RWPE1 (cell line): ENCODE measurements around the gene BOD1L1.

ENCODE experiments used
- CTCF ChIA-PET: fragments of 350-600 bp; sonication (Branson Sonifier 250); formaldehyde crosslinking; extraction: SDS; loops from one replicate; lab custom pipeline; 2021; lab: Yijun Ruan, JAX
- POLR2A ChIA-PET: fragments of 400-600 bp; formaldehyde crosslinking; extraction: SDS; loops from one replicate; lab custom pipeline; 2020; ENCODE audit warnings: antibody characterized with exemption; ENCODE audit not compliant: low non-redundant PET; lab: Yijun Ruan, JAX
- DNase-seq: peaks from one replicate; pipeline ENCODE4 v3.0.0; 2012; ENCODE audit warnings: low spot score
- H3K27ac ChIP-seq: fragments of 450-650 bp; 2 replicates; pipeline ENCODE4 v1.5.1; 2017
- TF ChIP-seq, protein P1 (sequence below): fragments of 450-650 bp; conservative IDR thresholded peaks from 2 replicates; pipeline ENCODE4 v1.5.1; 2017; ENCODE audit warnings: low read depth, mild to moderate bottlenecking

Gene BOD1L1

DNA sequence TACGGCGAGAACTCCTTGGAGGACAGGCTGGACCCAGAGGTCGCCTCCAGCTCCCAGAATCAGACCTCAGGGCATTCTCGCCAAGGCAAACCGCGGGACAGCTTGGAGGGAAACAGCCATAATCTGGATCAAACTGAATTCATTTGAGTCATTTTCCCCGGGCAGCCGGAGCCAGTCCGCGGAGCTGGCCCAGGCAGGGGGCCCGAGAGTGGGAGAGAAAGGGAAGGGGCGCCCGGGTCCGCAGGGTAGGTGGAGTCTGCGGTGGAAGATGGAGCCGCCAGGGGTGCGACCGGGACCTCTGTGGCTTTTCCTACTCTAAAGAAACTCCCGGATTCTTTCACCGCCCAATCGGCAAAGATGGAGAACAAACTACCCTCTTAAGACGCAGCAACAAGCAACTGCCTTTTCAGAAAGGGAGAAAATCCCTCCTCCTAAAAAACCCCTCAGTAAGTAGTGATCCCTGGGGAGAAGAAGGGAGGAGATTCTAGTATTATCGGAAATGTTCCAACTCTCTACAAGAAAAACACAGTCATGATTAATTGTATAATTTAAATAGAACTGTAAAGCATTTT lies 88.4 kb downstream of the BOD1L1 start:
- no peak for DNase-seq
- no peak overlapping the region for H3K27ac ChIP-seq
- TF ChIP-seq, protein P1, sequence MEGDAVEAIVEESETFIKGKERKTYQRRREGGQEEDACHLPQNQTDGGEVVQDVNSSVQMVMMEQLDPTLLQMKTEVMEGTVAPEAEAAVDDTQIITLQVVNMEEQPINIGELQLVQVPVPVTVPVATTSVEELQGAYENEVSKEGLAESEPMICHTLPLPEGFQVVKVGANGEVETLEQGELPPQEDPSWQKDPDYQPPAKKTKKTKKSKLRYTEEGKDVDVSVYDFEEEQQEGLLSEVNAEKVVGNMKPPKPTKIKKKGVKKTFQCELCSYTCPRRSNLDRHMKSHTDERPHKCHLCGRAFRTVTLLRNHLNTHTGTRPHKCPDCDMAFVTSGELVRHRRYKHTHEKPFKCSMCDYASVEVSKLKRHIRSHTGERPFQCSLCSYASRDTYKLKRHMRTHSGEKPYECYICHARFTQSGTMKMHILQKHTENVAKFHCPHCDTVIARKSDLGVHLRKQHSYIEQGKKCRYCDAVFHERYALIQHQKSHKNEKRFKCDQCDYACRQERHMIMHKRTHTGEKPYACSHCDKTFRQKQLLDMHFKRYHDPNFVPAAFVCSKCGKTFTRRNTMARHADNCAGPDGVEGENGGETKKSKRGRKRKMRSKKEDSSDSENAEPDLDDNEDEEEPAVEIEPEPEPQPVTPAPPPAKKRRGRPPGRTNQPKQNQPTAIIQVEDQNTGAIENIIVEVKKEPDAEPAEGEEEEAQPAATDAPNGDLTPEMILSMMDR = no peak
- POLR2A ChIA-PET = no interaction called here
- CTCF ChIA-PET = interaction anchor here (0.6 kb wide), 1 partner anchor 1940 kb away, joined by 3 read pairs; no protein-coding TSS in a partner anchor

DNA sequence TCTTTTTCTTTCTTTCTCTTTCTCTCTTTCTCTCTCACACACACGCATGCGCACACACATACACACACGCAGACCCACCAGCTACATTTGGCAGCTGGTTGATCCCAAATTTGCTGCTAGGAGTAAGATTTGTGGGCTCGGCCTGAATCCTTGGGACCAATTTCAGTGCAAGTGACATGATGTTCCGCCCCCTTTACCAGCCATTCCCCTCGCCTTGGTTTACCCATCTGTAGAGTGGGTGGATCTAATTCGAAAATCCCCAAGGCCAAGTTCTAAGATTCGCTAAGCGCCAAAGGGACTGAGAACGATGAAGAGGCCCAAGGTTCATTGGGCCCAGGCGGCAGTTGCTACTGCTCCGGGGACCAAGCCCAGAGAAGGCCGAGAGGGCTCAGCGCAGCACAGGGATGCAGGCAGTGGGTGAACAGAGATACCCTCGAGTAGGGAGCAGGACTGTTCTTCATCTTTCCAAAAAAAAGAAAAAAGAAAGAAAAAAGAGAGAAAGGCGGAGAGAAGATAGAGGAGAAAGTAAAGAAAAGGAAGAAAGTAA lies 89.0 kb downstream of the BOD1L1 start:
- TF ChIP-seq, protein P1 = no peak
- CTCF ChIA-PET = no interaction called here
- POLR2A ChIA-PET = no interaction called here
- DNase-seq = no peak
- H3K27ac ChIP-seq = no peak overlapping the region

DNA sequence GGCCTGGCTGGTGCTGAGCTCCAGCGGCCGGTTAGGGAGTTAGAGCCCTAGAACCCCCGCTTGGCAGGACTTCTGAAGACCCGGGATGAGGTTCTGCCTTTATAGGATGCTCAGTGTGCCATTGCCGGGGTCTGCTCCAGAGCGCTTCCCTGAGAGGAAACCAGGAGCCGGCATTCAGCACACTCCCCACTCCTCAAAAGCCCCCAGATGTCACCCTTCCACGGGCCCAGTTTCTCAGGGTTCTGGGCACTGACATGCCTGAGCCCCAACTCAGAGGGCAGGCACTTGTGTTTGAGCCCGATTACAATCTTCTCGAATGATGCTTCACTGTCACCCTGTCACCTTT lies 89.7 kb downstream of the BOD1L1 start:
- DNase-seq = no peak
- ChIA-PET CTCF (no interaction called here), POLR2A (no interaction called here)
- TF ChIP-seq, protein P1 = no peak
- H3K27ac ChIP-seq = no peak overlapping the region

DNA sequence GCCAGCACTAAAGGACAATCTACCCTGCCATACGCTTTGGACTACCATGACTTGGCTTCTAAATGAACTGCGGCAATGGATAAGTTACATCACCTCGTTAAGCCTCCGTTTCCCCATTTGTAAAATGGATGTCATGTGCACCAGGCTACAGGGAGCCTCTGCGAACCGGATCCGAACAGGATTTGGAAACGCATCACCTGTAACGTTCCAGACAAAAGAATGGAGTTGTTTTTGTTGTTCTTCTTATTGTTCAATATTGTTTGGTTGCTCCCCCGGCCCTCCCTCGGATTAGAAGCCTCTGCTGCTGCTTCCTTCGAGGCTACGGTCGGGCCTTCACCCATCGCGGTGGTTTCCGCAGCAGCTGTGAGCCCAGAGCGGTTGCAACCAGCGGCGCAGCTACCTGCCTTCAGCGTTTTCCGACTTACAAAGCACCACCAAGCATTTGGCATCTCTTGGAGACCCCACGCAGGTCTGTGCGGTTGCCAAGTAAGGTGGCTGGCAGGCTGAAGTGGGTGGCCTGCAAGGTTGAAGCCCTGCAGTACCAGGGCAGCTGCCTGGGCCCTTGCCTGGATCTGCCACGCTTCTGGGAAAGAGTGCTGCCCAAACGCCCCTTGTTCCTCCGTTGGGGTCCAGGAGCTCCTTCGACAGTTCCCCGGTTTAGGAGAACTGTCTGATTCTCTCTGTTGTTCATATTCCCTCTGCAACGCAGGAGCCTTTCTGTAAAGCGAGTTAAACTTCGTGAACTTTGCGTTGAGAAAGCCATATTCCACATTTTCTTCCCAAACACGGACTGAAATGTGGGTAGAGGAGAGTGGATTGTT lies 90.3 kb downstream of the BOD1L1 start:
- no peak for DNase-seq
- TF ChIP-seq, protein P1 = no peak
- ChIA-PET POLR2A (no interaction called here), CTCF (no interaction called here)
- no peak overlapping the region for H3K27ac ChIP-seq

DNA sequence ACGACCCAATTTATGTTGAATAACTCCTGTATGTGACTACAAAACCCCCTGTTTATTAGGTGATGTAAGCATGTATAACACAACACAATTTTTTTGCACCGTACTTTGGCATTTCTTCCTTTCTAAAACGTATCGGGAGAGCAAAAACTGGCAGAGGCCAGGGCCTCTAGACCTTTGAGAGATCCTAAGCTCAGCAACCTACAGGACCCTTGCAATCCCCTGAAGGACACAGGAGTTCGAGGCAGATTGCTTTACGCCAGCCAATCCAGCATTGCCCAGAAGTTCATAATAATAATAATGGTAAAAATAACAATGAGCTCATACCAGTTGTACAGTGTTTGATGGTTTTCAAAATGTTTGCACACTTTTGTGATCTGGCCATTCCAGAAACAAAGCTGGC lies 90.9 kb downstream of the BOD1L1 start:
- TF ChIP-seq, protein P1 = no peak
- ChIA-PET POLR2A (no interaction called here), CTCF (no interaction called here)
- no peak overlapping the region for H3K27ac ChIP-seq
- DNase-seq = no peak

DNA sequence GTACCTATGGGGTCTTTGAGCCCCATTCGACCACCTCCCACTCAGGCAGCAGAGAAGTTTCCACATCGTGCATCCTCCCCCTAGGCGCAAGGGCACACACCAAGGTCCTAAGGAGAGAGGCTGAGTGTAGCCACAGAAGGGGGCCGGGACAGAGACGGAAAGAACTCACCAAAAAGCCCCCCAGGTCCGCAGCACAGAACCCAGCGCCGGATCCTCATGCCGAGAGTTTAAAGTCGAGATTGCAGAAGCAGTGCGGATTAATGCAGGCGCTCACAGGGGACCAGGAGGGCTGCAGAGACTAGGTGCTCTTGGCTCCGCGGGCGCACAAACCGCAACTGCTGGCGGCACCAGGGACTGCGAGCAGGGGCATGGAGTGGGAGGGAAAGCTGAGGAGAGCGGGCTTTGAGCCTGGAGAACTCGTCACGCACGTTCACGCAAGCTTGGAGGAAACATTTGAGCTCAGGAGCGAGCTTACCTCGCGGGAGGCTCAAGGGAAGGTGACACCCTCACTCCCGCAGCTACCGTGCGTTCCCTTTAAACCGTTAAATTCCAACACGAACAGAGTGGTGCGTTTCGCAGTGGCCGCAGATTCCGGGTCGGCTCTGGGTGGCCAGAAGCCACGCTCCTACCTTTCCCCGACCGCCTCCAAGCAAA lies 91.7 kb downstream of the BOD1L1 start:
- ChIA-PET CTCF (no interaction called here), POLR2A (no interaction called here)
- TF ChIP-seq, protein P1 = no peak
- no peak overlapping the region for H3K27ac ChIP-seq
- DNase-seq = no peak
